Raji (cell line): Measurements from ENCODE around the gene ASGR2.

Experiments
- POLR2A ChIP-seq: IDR thresholded peaks from 2 replicates; pipeline ENCODE4 v1.6.1; 2011; ENCODE audit warnings: low read depth, low read length, control low read depth; ENCODE audit not compliant: insufficient read depth

Gene ASGR2

GRCh38 chr17:7109461-7110322, 4.9 kb downstream of the ASGR2 start:
- no peak for TF ChIP-seq POLR2A

- TF ChIP-seq POLR2A: no peak
Measured at GRCh38 chr17:7108981-7109380, 5.6 kb downstream of the ASGR2 start.

GRCh38 chr17:7108560-7108925, 6.1 kb downstream of the ASGR2 start:
- TF ChIP-seq POLR2A: no peak

- TF ChIP-seq POLR2A: no peak
Measured at GRCh38 chr17:7107795-7108559, 6.6 kb downstream of the ASGR2 start.

- TF ChIP-seq POLR2A: no peak
Measured at GRCh38 chr17:7107012-7107754, 7.4 kb downstream of the ASGR2 start.

- no peak for TF ChIP-seq POLR2A
Measured at GRCh38 chr17:7102421-7102820, 12.2 kb downstream of the ASGR2 start.

- TF ChIP-seq POLR2A: no peak
Measured at GRCh38 chr17:7101531-7101930, 13.1 kb downstream of the ASGR2 start.

GRCh38 chr17:7098802-7099459, 15.7 kb downstream of the ASGR2 start:
- TF ChIP-seq POLR2A: no peak

- TF ChIP-seq POLR2A: no peak
Measured at GRCh38 chr17:7097940-7098339, 16.7 kb downstream of the ASGR2 start.

- no peak for TF ChIP-seq POLR2A
Measured at GRCh38 chr17:7095625-7096024, 19.0 kb downstream of the ASGR2 start.

- TF ChIP-seq POLR2A: no peak
Measured at GRCh38 chr17:7094652-7095019, 20.0 kb downstream of the ASGR2 start.

GRCh38 chr17:7084088-7084487, 30.5 kb downstream of the ASGR2 start:
- TF ChIP-seq POLR2A: no peak

- TF ChIP-seq POLR2A: no peak
Measured at GRCh38 chr17:7083592-7083991, 31.0 kb downstream of the ASGR2 start.

- TF ChIP-seq POLR2A: no peak
Measured at GRCh38 chr17:7081341-7082062, 33.1 kb downstream of the ASGR2 start.
